IMR-90 (cell line): ENCODE measurements around the gene MAPK8IP1. TPM values are rescaled to one million over a fixed set of nuclear protein-coding genes. Genes with fewer than 3 reads are reported as not detected.

ENCODE experiments used
- ATAC-seq: fragments of 200-7000 bp; cut with Tn5 transposase; 2 replicates; pipeline ENCODE4 v1.9.1; 2020; ENCODE audit warnings: low read depth, mild to moderate bottlenecking, moderate library complexity
- BruUV-seq: library from RNA; stranded (reverse); fragments of 400-500 nt; replicated peaks from 2 replicates; lab custom pipeline; 2021; lab: Mats Ljungman, UMichigan
- CTCF ChIA-PET: fragments of 300-600 bp; formaldehyde crosslinking; extraction: SDS; loops from one replicate; lab custom pipeline; 2021; ENCODE audit warnings: antibody characterized with exemption; lab: Yijun Ruan, JAX
- POLR2A ChIA-PET: fragments of 300-600 bp; sonication (Branson Sonifier 250); formaldehyde crosslinking; loops from one replicate; lab custom pipeline; 2022; ENCODE audit warnings: antibody characterized with exemption; ENCODE audit not compliant: unreplicated experiment; lab: Charles Lee
- DNase-seq: peaks from one replicate; pipeline ENCODE4 v3.0.0; 2013
- H2AFZ ChIP-seq: replicated peaks from 2 replicates; pipeline ENCODE3; 2013; ENCODE audit warnings: low read length, mild to moderate bottlenecking; ENCODE audit not compliant: poor library complexity
- H2AK5ac ChIP-seq: 2 replicates; pipeline ENCODE4 v1.6.1; 2013; ENCODE audit warnings: low read depth, low read length, inconsistent platforms
- H2AK9ac ChIP-seq: replicated peaks from 2 replicates; pipeline ENCODE3; 2013; ENCODE audit warnings: mild to moderate bottlenecking, low read depth, low read length, moderate library complexity; ENCODE audit not compliant: poor library complexity
- H2BK120ac ChIP-seq: 2 replicates; pipeline ENCODE4 v1.6.1; 2013; ENCODE audit warnings: low read depth, low read length, inconsistent platforms
- H2BK15ac ChIP-seq: 3 replicates; pipeline ENCODE4 v1.6.1; 2013; ENCODE audit warnings: low read depth, low read length, inconsistent platforms
- H2BK20ac ChIP-seq: 2 replicates; pipeline ENCODE4 v1.6.1; 2013; ENCODE audit warnings: low read depth, mild to moderate bottlenecking, inconsistent platforms, low read length, moderate library complexity
- H2BK5ac ChIP-seq: 2 replicates; pipeline ENCODE4 v1.6.1; 2013; ENCODE audit warnings: mild to moderate bottlenecking, low read depth, low read length, inconsistent platforms; ENCODE audit not compliant: poor library complexity, severe bottlenecking
- H3K14ac ChIP-seq: replicated peaks from 2 replicates; pipeline ENCODE4 v1.6.1; 2013; ENCODE audit warnings: low read depth, low read length, inconsistent platforms
- H3K18ac ChIP-seq: 2 replicates; pipeline ENCODE4 v1.6.1; 2013; ENCODE audit warnings: low read depth, low read length, control low read depth
- H3K23ac ChIP-seq: 2 replicates; pipeline ENCODE4 v1.6.1; 2013; ENCODE audit warnings: low read depth, low read length, inconsistent platforms
- H3K27ac ChIP-seq: 2 replicates; pipeline ENCODE4 v1.5.1; 2013; ENCODE audit warnings: mild to moderate bottlenecking, control low read depth, low read length; ENCODE audit not compliant: insufficient read depth
- H3K27me3 ChIP-seq: 2 replicates; pipeline ENCODE4 v1.6.1; 2013; ENCODE audit warnings: low read length; ENCODE audit not compliant: control insufficient read depth, insufficient read depth
- H3K36me3 ChIP-seq: 2 replicates; pipeline ENCODE4 v1.6.1; 2013; ENCODE audit warnings: low read length, mixed read lengths; ENCODE audit not compliant: control insufficient read depth, insufficient read depth
- H3K4ac ChIP-seq: 2 replicates; pipeline ENCODE4 v1.6.1; 2013; ENCODE audit warnings: low read depth, low read length, inconsistent platforms
- H3K4me1 ChIP-seq: 2 replicates; pipeline ENCODE4 v1.6.1; 2013; ENCODE audit warnings: low read length, mixed read lengths; ENCODE audit not compliant: control insufficient read depth, insufficient read depth
- H3K4me2 ChIP-seq: 2 replicates; pipeline ENCODE4 v1.6.1; 2013; ENCODE audit warnings: low read depth, mild to moderate bottlenecking, control low read depth, low read length, moderate library complexity
- H3K4me3 ChIP-seq: 2 replicates; pipeline ENCODE4 v1.5.1; 2013; ENCODE audit warnings: low read depth, mild to moderate bottlenecking, control low read depth, low read length, moderate library complexity; ENCODE audit not compliant: insufficient read depth
- H3K56ac ChIP-seq: 2 replicates; pipeline ENCODE4 v1.6.1; 2013; ENCODE audit warnings: low read length, inconsistent platforms; ENCODE audit not compliant: insufficient read depth; ENCODE audit errors: extremely low read depth
- H3K79me1 ChIP-seq, 2 experiments: 2 replicates each; pipeline ENCODE4 v1.6.1; 2013; ENCODE audit warnings: low read length in 2 of 2, inconsistent platforms in 1 of 2, low read depth in 1 of 2
- H3K9ac ChIP-seq: 2 replicates; pipeline ENCODE4 v1.6.1; 2013; ENCODE audit warnings: low read depth, low read length, control low read depth
- H3K9me1 ChIP-seq: 2 replicates; pipeline ENCODE4 v1.6.1; 2013; ENCODE audit warnings: low read length, inconsistent platforms; ENCODE audit not compliant: insufficient read depth
- H3K9me3 ChIP-seq: 2 replicates; pipeline ENCODE4 v1.6.1; 2013; ENCODE audit warnings: low read length; ENCODE audit not compliant: control insufficient read depth, insufficient read depth
- H4K20me1 ChIP-seq: 2 replicates; pipeline ENCODE4 v1.6.1; 2013; ENCODE audit warnings: low read length, inconsistent platforms; ENCODE audit not compliant: insufficient read depth
- H4K5ac ChIP-seq: 2 replicates; pipeline ENCODE4 v1.6.1; 2013; ENCODE audit warnings: mild to moderate bottlenecking, low read depth, low read length, control low read depth
- H4K8ac ChIP-seq, 2 experiments: 2 replicates each; pipeline ENCODE4 v1.6.1; 2013; ENCODE audit warnings: low read depth in 2 of 2, low read length in 2 of 2, control low read depth in 1 of 2, inconsistent platforms in 1 of 2
- H4K91ac ChIP-seq: 2 replicates; pipeline ENCODE4 v1.6.1; 2013; ENCODE audit warnings: low read depth, low read length, inconsistent platforms; ENCODE audit not compliant: insufficient read depth
- CEBPB ChIP-seq: IDR thresholded peaks from 2 replicates; pipeline ENCODE4 v1.6.1; 2012; ENCODE audit warnings: low read depth, low read length, improper control_type of control experiment
- CTCF ChIP-seq: conservative IDR thresholded peaks from 2 replicates; pipeline ENCODE4 v1.5.1; 2012; ENCODE audit warnings: mild to moderate bottlenecking, low read depth, low read length, improper control_type of control experiment
- FOS ChIP-seq: fragments of 150-350 bp; IDR thresholded peaks from 2 replicates; pipeline ENCODE4 v1.6.1; 2016; ENCODE audit warnings: low read depth, low read length
- MAFK ChIP-seq: IDR thresholded peaks from 2 replicates; pipeline ENCODE4 v1.6.1; 2012; ENCODE audit warnings: low read depth, low read length, improper control_type of control experiment
- NFE2L2 ChIP-seq: fragments of 150-350 bp; IDR thresholded peaks from 2 replicates; pipeline ENCODE4 v1.6.1; 2016; ENCODE audit warnings: low read depth, mild to moderate bottlenecking, low read length
- POLR2A ChIP-seq: IDR thresholded peaks from 2 replicates; pipeline ENCODE4 v1.6.1; 2012; ENCODE audit warnings: mild to moderate bottlenecking, low read depth, low read length
- RAD21 ChIP-seq: IDR thresholded peaks from 2 replicates; pipeline ENCODE4 v1.6.1; 2012; ENCODE audit warnings: low read length, improper control_type of control experiment
- RCOR1 ChIP-seq: IDR thresholded peaks from 2 replicates; pipeline ENCODE4 v1.6.1; 2012; ENCODE audit warnings: mild to moderate bottlenecking, low read length, improper control_type of control experiment; ENCODE audit not compliant: insufficient replicate concordance
- SMC3 ChIP-seq: fragments of 150-350 bp; IDR thresholded peaks from 2 replicates; pipeline ENCODE4 v1.6.1; 2016; ENCODE audit warnings: low read depth, mild to moderate bottlenecking, antibody characterized with exemption, low read length, moderate library complexity
- WGBS, 2 experiments: methylation state at CpG; one replicate each; pipeline versions ENCODE4 v1.1.5 to v1.1.7; 2013; ENCODE audit warnings: missing lambda C conversion rate in 2 of 2; ENCODE audit not compliant: insufficient read length in 1 of 2; ENCODE audit errors: extremely low coverage in 2 of 2; 5-methylcytosine and 5-hydroxymethylcytosine counted together
- dilution Hi-C: fragments of 300-500 bp; cut with HindIII; formaldehyde crosslinking; loops from one replicate; pipeline ENCODE4 v1.14.3; 2018; ENCODE audit warnings: low sequenced_read_pairs; ENCODE audit not compliant: unreplicated experiment
- in situ Hi-C: fragments of 300-500 bp; cut with MboI; formaldehyde crosslinking; loops from 3 replicates; pipeline ENCODE4 v1.14.3; 2019; ENCODE audit warnings: low sequenced_read_pairs, inconsistent platforms, mixed read lengths
- intact Hi-C: fragments of 100-400 bp; cut with micrococcal nuclease; formaldehyde crosslinking; loops from 2 replicates; pipeline ENCODE4 v1.10.0; 2022
- polyA plus RNA-seq, 3 experiments: library from polyadenylated mRNA; depleted of rRNA; stranded (reverse); fragments of >200 nt; gene quantifications; 2 replicates each; pipeline ENCODE4 v1.2.3, GENCODE V29; 2012; ENCODE audit warnings: low replicate concordance in 1 of 3
- total RNA-seq: library from RNA; depleted of rRNA; stranded (reverse); fragments of >200 nt; gene quantifications from 2 replicates; pipeline ENCODE4 v1.2.3, GENCODE V29; 2012

The MAPK8IP1 gene
- total and polyA plus RNA-seq, 2 of the 4 experiments (the other 2 are of a cell fraction), result 6.5 to 9.6 TPM

GRCh38 chr11:45872651-45873356, 12.6 kb upstream of the MAPK8IP1 start:
- peak overlapping the region; percentile 69 for H2AFZ ChIP-seq
- BruUV-seq, result no TSS peak
- H3K23ac ChIP-seq, result no peak overlapping the region
- H3K4me2 ChIP-seq, result no peak overlapping the region
- H4K8ac ChIP-seq, result peak overlapping the region in 1 of 2 experiments; percentile 21; a peak in 1 of 4 replicates
- intact Hi-C loops (loop anchor here (10.0 kb wide), 1 partner anchor 132 kb away; no protein-coding TSS in a partner anchor), in situ Hi-C loops (loop anchor here (10.0 kb wide), 1 partner anchor 132 kb away; no protein-coding TSS in a partner anchor), dilution Hi-C loops (no loop called here)
- CTCF ChIA-PET, result interaction anchor here (0.6 to 2.7 kb wide), 9 partner anchors 11 to 164 kb away, joined by 3 to 26 read pairs (median 3); partner anchors contain the start of genes CRY2 and PEX16
- H3K18ac ChIP-seq, result no peak overlapping the region
- H3K9ac ChIP-seq, result no peak overlapping the region
- no peak overlapping the region for H4K91ac ChIP-seq
- H2BK120ac ChIP-seq, result peak overlapping the region; percentile 24; the same call in 1 of the 2 replicates
- peaks cover 57% of the 10 kb centered on the region for H3K36me3 ChIP-seq
- H2BK5ac ChIP-seq, result peak overlapping the region; percentile 47
- 40% methylated on average over 2 of the region's 9 CpGs; no CpG with 5 or more reads in 1 of the 2 experiments for WGBS, 2 experiments
- DNase-seq, result peak; percentile 95
- ATAC-seq, result peak; percentile 98
- peaks cover 0 to 8% of the 10 kb centered on the region in 2 experiments; a peak in 3 of 4 replicates for H3K79me1 ChIP-seq
- H3K9me1 ChIP-seq, result peaks cover 12% of the 10 kb centered on the region
- no peak overlapping the region for H2BK15ac ChIP-seq
- no peak overlapping the region for H2AK5ac ChIP-seq
- no peak overlapping the region for H3K56ac ChIP-seq
- no peak overlapping the region for H3K27ac ChIP-seq
- H4K5ac ChIP-seq, result no peak overlapping the region
- no peak overlapping the region for H2BK20ac ChIP-seq
- peak overlapping the region; percentile 29 for H2AK9ac ChIP-seq
- H3K4me1 ChIP-seq, result peaks cover 5% of the 10 kb centered on the region
- TF ChIP-seq POLR2A (no peak), MAFK (peak; percentile 88), RCOR1 (peak; percentile 81), RAD21 (peak; percentile 82), CTCF (peak; percentile 81), FOS (peak; percentile 78), NFE2L2 (no peak), CEBPB (0 out of 2 replicates have a peak, but pooled peaks have one; percentile 15), SMC3 (peak; percentile 62)
- no peaks in the 10 kb centered on the region for H3K27me3 ChIP-seq
- no peaks in the 10 kb centered on the region for H3K9me3 ChIP-seq
- no peak overlapping the region for H3K4ac ChIP-seq
- no peak overlapping the region for H3K4me3 ChIP-seq
- POLR2A ChIA-PET, result no interaction called here
- peaks cover 11% of the 10 kb centered on the region for H4K20me1 ChIP-seq
- no peak overlapping the region for H3K14ac ChIP-seq
